ENCODE measurements around the gene RPLP1.
"Not testable (repeated sequence)": the region's sequence is repeated elsewhere in the genome, so short reads cannot be mapped to it uniquely, and the experiment has no call there.

Gene RPLP1

DNA sequence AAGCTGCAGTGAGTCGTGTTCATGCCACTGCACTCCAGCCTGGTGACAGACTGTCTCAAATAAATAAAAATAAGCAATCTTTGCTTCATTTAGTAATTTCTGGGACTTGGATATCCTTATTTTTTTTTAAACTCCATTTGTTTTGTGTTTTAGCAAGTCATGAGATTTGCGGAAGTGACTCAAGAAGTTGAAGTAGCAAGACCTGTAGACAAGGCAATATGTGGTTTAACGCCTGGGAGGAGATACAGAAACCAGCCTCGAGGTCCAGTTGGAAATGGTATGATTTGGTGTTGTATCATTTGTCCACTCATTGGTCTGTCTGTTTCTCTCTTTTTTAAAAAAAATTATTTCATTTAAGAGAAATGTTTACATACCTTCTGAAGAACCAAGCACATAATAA, 16.6 kb upstream of the RPLP1 start:
- no peak overlapping the region for H3K4me3 ChIP-seq (ENCODE audit: low read depth, low read length)
- no peak for DNase-seq (ENCODE audit: low read depth)
- no peak for TF ChIP-seq CTCF (IDR thresholded peaks at IDR 0.05; ENCODE audit: control insufficient read depth, extremely low read depth, insufficient read depth)

DNA sequence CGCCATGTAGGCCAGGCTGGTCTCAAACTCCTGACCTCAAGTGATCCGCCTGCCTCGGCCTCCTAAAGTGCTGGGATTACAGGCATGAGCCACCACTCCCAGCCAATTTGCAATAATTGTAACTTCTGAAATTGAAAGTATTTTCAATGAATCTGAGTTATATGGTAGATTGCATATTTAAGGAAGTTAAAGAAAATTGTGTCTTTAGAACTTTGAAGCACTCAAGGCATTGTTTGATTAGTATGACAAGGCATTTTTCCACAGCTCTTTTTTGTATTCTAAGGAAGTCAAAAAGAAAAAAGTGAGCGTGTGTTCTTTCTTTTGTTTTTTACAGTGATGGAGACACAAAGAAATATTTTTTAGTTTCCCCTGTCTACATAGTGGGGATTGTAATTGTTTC, 15.7 kb upstream of the RPLP1 start:
- DNase-seq (ENCODE audit: low read depth), result no peak
- no peak for TF ChIP-seq CTCF (IDR thresholded peaks at IDR 0.05; ENCODE audit: control insufficient read depth, extremely low read depth, insufficient read depth)
- no peak overlapping the region for H3K4me3 ChIP-seq (ENCODE audit: low read depth, low read length)

DNA sequence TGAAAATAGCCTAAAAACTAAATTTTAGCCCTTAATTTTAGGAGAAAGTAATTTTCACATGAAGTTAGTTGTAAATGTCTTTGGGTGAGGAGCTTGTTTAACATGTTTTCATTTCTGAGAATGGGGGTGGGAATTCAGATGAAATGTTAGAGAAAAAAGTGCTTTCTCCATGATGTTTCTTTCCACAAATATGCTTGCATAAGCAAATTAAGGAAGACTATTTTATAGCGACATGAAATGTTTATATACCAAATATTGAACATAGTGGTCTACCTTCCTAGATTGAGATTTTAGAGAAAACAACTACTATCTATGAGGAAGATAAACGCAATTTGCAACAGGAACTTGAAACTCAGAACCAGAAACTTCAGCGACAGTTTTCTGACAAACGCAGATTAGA, 13.0 kb upstream of the RPLP1 start:
- DNase-seq (ENCODE audit: low read depth), result no peak
- no peak overlapping the region for H3K4me3 ChIP-seq (ENCODE audit: low read depth, low read length)
- no peak for TF ChIP-seq CTCF (IDR thresholded peaks at IDR 0.05; ENCODE audit: control insufficient read depth, extremely low read depth, insufficient read depth)

GRCh38 chr15:69443032-69443611, 9.5 kb upstream of the RPLP1 start:
- DNase-seq (ENCODE audit: low read depth), result no peak
- TF ChIP-seq CTCF (IDR thresholded peaks at IDR 0.05; ENCODE audit: control insufficient read depth, extremely low read depth, insufficient read depth), result no peak

GRCh38 chr15:69444686-69445085, 7.9 kb upstream of the RPLP1 start:
- no peak for DNase-seq (ENCODE audit: low read depth)
- H3K4me3 ChIP-seq (ENCODE audit: low read depth, low read length), result no peak overlapping the region
- no peak for TF ChIP-seq CTCF (IDR thresholded peaks at IDR 0.05; ENCODE audit: control insufficient read depth, extremely low read depth, insufficient read depth)

More at GRCh38 chr15:69443032-69443611, 9.5 kb upstream of the RPLP1 start:
- H3K4me3 ChIP-seq (ENCODE audit: low read depth, low read length), result no peak overlapping the region

GRCh38 chr15:69446953-69447352, 5.7 kb upstream of the RPLP1 start:
- H3K4me3 ChIP-seq (ENCODE audit: low read depth, low read length), result no peak overlapping the region
- no peak for TF ChIP-seq CTCF (IDR thresholded peaks at IDR 0.05; ENCODE audit: control insufficient read depth, extremely low read depth, insufficient read depth)
- no peak for DNase-seq (ENCODE audit: low read depth)

DNA sequence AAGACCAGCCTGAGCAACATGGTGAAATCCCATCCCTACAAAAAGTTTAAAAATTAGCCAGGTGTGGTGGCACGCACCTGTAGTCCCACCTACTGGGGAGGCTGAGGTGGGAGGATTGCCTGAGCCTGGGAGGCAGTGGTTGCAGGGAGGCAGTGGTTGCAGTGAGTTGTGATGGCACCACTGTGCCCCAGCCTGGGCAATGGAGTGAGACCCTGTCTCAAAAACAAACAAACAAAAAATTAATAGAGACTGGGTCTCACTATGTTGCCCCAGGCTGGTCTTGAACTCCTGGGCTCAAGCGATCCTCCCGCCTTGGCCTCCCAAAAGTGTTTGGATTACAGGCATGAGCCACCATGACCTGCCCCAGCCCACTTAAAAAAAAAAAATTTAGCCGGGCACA, 2.4 kb upstream of the RPLP1 start:
- not testable (repeated sequence) for DNase-seq (ENCODE audit: low read depth); H3K4me3 ChIP-seq (ENCODE audit: low read depth, low read length)

All from LNCaP clone FGC (cell line).